Retinal pigment epithelial cell (primary cell): ENCODE data around the gene NDST4.
A peak's percentile ranks its signal among the peaks of the same experiment; 100 is the strongest.

Experiments used
- DNase-seq: peaks from one replicate; pipeline ENCODE4 v3.0.0-alpha.2; 2010; ENCODE audit warnings: low read depth
- H3K4me3 ChIP-seq: 2 replicates; pipeline ENCODE4 v1.5.1; 2011; ENCODE audit warnings: mild to moderate bottlenecking, low read length, control low read depth, moderate library complexity
- TF ChIP-seq, protein P1 (sequence below): conservative IDR thresholded peaks from 2 replicates; pipeline ENCODE4 v1.5.1; 2011; ENCODE audit warnings: low read depth, low read length, control low read depth, inconsistent platforms

The NDST4 gene

GRCh38 chr4:114783215-114783595 lies 330.2 kb downstream of the NDST4 start:
- DNase-seq, result no peak
- no peak overlapping the region for H3K4me3 ChIP-seq
- TF ChIP-seq, protein P1, sequence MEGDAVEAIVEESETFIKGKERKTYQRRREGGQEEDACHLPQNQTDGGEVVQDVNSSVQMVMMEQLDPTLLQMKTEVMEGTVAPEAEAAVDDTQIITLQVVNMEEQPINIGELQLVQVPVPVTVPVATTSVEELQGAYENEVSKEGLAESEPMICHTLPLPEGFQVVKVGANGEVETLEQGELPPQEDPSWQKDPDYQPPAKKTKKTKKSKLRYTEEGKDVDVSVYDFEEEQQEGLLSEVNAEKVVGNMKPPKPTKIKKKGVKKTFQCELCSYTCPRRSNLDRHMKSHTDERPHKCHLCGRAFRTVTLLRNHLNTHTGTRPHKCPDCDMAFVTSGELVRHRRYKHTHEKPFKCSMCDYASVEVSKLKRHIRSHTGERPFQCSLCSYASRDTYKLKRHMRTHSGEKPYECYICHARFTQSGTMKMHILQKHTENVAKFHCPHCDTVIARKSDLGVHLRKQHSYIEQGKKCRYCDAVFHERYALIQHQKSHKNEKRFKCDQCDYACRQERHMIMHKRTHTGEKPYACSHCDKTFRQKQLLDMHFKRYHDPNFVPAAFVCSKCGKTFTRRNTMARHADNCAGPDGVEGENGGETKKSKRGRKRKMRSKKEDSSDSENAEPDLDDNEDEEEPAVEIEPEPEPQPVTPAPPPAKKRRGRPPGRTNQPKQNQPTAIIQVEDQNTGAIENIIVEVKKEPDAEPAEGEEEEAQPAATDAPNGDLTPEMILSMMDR, result no peak

DNA sequence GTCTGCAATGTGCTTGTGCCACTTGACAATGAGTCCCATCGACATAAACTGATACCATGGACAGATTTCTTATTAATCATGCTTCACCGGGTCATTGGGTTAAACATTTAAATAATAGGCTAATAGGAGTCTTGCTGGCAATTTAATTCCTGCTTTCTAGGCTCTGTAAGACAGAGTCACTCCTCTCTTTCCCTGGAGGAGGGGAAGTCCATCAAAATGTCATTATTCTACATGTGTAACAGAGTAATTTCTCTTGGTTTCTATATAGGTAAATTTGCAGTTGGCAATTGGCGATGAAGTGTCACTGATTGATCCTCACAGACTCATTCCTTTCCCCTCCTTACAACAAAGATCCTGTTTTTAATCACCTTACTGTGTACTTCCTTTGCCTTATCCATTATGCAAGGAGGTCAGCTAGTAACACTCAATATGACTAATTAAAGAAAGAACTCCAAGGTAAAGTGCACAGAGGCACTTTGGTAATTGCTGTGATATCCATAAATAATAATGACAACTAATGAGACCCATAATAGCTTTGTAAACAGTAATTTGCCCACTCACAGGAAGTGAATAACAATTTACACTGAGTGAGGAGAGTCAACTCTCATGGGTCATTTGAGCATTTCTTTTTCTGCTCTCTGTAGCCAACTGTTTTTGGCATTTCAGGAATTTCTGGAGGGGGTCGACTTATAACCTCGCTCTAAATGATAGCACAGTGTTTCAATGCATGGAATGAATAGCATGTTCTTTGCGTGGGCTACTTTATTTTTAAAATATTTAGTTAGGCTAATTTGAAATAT lies 330.8 kb downstream of the NDST4 start:
- no peak overlapping the region for H3K4me3 ChIP-seq
- TF ChIP-seq, protein P1, result no peak
- no peak for DNase-seq

DNA sequence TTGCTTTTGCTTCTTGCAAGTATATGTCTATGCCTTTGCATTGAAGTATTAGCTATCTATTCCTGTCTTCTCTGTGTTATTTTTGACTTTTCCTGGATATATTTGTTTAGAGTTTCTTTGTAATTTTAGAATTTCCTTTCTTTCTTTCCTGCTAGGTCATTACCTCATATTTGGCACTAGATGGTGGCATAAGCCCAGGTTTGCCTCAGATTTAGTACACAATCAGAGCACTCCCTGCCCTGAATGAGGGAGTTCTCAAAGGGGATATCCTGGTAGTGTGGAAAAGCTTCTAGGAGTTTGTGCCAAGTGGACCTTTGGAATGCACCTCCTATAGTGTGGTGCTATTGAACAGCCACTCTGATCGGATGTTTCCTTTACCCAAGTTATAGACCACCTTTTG lies 333.2 kb downstream of the NDST4 start:
- TF ChIP-seq, protein P1, result peak; percentile 63
- no peak overlapping the region for H3K4me3 ChIP-seq
- no peak for DNase-seq
